ENCODE data around the gene C22orf42.

- TF ChIP-seq CTCF (IDR thresholded peaks at IDR 0.05 in 4 of 5, conservative IDR thresholded peaks at IDR 0.05 in 1 of 5) (no peak), POLR2A (IDR thresholded peaks at IDR 0.05) (no peak)
Measured at GRCh38 chr22:32185821-32186220, 26.7 kb upstream of the C22orf42 start.
